ENCODE results near the gene FZD8. TPM values are rescaled to one million over a fixed set of nuclear protein-coding genes. Genes with fewer than 3 reads are reported as not detected.

FZD8 gene
- polyA plus RNA-seq, 3 donors = 0.04 to 0.24 TPM; not detected in 1

DNA sequence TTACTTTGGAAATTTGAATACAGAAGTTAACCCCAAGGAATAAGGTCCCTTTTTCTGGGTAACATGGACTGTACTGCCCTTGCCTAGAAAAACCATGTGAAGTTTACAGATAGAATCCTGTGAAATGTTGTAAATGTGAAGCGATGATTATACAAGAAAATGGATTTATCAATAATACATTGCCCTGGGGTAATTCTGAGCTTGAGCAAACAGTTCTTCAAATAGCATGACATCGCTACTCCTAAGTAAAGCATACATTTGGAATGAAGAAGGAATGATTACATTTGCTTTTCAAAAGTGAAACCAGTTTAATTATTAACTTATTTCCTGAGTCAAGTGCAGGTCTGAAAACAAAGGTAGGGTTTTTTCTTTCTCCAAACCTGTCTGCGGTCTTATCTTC, 43.3 kb upstream of the FZD8 start:
- no peaks in the 10 kb centered on the region for H3K4me1 Mint-ChIP-seq
- Histone ChIP-seq H4K20me1 (ENCODE audit: insufficient read depth, low read length) (no peaks in the 10 kb centered on the region), H3K4me2 (replicated peaks; ENCODE audit: extremely low read depth, low read length, poor library complexity, severe bottlenecking) (no peak overlapping the region), H3K27me3 (ENCODE audit: control insufficient read depth in 2 of 2, insufficient read depth in 2 of 2, low read length in 2 of 2) (no peaks in the 10 kb centered on the region), H3K79me2 (ENCODE audit: insufficient read depth, low read length) (no peaks in the 10 kb centered on the region), H3K36me3 (replicated peaks in 1 of 2; ENCODE audit: control insufficient read depth in 1 of 2, insufficient read depth in 2 of 2, low read length in 2 of 2) (no peaks in the 10 kb centered on the region), H2AFZ (ENCODE audit: insufficient read depth, low read depth, low read length, poor library complexity, severe bottlenecking) (no peak overlapping the region), H3K4me3 (replicated peaks in 1 of 3; ENCODE audit: low read depth in 2 of 3, low read length in 3 of 3) (no peak overlapping the region), H3K4me1 (ENCODE audit: control insufficient read depth in 1 of 2, insufficient read depth in 2 of 2, low read length in 2 of 2) (no peaks in the 10 kb centered on the region), H3K9ac (ENCODE audit: insufficient read depth, low read length, poor library complexity, severe bottlenecking) (no peak overlapping the region), H3K27ac (ENCODE audit: low read depth in 1 of 2, low read length in 2 of 2) (no peak overlapping the region), H3K9me3 (replicated peaks in 1 of 2; ENCODE audit: control insufficient read depth in 1 of 2, insufficient read depth in 1 of 2, low read length in 2 of 2) (no peaks in the 10 kb centered on the region)
- DNase-seq = no peak
- H3K27me3 Mint-ChIP-seq (ENCODE audit: low read depth in 3 of 3) = peaks cover 0 to 4% (median 0%) of the 10 kb centered on the region in 3 donors
- intact Hi-C loops (cut with micrococcal nuclease) = no loop called here
- TF ChIP-seq, protein P1, sequence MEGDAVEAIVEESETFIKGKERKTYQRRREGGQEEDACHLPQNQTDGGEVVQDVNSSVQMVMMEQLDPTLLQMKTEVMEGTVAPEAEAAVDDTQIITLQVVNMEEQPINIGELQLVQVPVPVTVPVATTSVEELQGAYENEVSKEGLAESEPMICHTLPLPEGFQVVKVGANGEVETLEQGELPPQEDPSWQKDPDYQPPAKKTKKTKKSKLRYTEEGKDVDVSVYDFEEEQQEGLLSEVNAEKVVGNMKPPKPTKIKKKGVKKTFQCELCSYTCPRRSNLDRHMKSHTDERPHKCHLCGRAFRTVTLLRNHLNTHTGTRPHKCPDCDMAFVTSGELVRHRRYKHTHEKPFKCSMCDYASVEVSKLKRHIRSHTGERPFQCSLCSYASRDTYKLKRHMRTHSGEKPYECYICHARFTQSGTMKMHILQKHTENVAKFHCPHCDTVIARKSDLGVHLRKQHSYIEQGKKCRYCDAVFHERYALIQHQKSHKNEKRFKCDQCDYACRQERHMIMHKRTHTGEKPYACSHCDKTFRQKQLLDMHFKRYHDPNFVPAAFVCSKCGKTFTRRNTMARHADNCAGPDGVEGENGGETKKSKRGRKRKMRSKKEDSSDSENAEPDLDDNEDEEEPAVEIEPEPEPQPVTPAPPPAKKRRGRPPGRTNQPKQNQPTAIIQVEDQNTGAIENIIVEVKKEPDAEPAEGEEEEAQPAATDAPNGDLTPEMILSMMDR (IDR thresholded peaks at IDR 0.05) = no peak
- WGBS (ENCODE audit: insufficient coverage) = no CpG with 5 or more reads among the region's 3 CpGs
- no peak overlapping the region for H3K4me3 Mint-ChIP-seq
- H3K9me3 Mint-ChIP-seq = peaks cover 0 to 12% (median 6%) of the 10 kb centered on the region in 7 donors
- H3K36me3 Mint-ChIP-seq = no peaks in the 10 kb centered on the region
- no peak overlapping the region for H3K27ac Mint-ChIP-seq

DNA sequence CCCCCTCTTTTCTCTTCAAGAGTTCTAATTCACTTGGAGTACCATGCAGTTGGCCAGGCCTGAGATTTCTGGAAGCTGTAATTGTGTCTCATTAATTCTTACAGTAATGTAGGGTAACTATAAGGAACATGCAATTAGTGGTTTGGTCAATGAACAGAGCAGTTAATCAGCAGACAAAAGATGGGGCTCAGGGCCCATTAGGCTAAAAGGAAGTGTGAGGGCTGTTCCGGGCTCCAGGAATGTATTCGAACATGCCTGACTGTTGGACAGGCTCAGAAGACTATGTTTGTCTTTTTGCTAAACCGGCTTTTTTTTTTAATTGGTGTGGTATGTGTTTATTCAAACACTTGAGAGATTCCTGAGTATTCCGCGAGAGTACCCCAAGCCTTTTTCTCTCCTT, 42.5 kb upstream of the FZD8 start:
- H3K9me3 Mint-ChIP-seq = peaks cover 0 to 12% (median 6%) of the 10 kb centered on the region in 7 donors
- peaks cover 0 to 2% (median 0%) of the 10 kb centered on the region in 3 donors for H3K27me3 Mint-ChIP-seq (ENCODE audit: low read depth in 3 of 3)
- DNase-seq = no peak
- Histone ChIP-seq H3K4me2 (replicated peaks; ENCODE audit: extremely low read depth, low read length, poor library complexity, severe bottlenecking) (no peak overlapping the region), H3K4me1 (ENCODE audit: control insufficient read depth in 1 of 2, insufficient read depth in 2 of 2, low read length in 2 of 2) (no peaks in the 10 kb centered on the region), H3K9ac (ENCODE audit: insufficient read depth, low read length, poor library complexity, severe bottlenecking) (no peak overlapping the region), H3K9me3 (replicated peaks in 1 of 2; ENCODE audit: control insufficient read depth in 1 of 2, insufficient read depth in 1 of 2, low read length in 2 of 2) (no peaks in the 10 kb centered on the region), H3K4me3 (replicated peaks in 1 of 3; ENCODE audit: low read depth in 2 of 3, low read length in 3 of 3) (no peak overlapping the region), H2AFZ (ENCODE audit: insufficient read depth, low read depth, low read length, poor library complexity, severe bottlenecking) (no peak overlapping the region), H3K27ac (ENCODE audit: low read depth in 1 of 2, low read length in 2 of 2) (no peak overlapping the region), H3K27me3 (ENCODE audit: control insufficient read depth in 2 of 2, insufficient read depth in 2 of 2, low read length in 2 of 2) (no peaks in the 10 kb centered on the region), H4K20me1 (ENCODE audit: insufficient read depth, low read length) (no peaks in the 10 kb centered on the region), H3K79me2 (ENCODE audit: insufficient read depth, low read length) (no peaks in the 10 kb centered on the region), H3K36me3 (replicated peaks in 1 of 2; ENCODE audit: control insufficient read depth in 1 of 2, insufficient read depth in 2 of 2, low read length in 2 of 2) (no peaks in the 10 kb centered on the region)
- no peaks in the 10 kb centered on the region for H3K36me3 Mint-ChIP-seq
- WGBS (ENCODE audit: insufficient coverage) = 100% methylated on average over 2 of the region's 5 CpGs
- H3K4me1 Mint-ChIP-seq = no peaks in the 10 kb centered on the region
- intact Hi-C loops (cut with micrococcal nuclease) = no loop called here
- TF ChIP-seq, protein P1 (IDR thresholded peaks at IDR 0.05) = no peak
- no peak overlapping the region for H3K4me3 Mint-ChIP-seq
- no peak overlapping the region for H3K27ac Mint-ChIP-seq
